Stimulated activated memory B cell treated with anti-CD40 and anti-IgM and Interleukin-4, amounts not matched to agents 10 μg/mL and 1 μg/mL and 100 μg/mL, for 72 hours (primary cell): ENCODE measurements around the gene SLC8A2.
"Not testable (repeated sequence)": the region's sequence is repeated elsewhere in the genome, so short reads cannot be mapped to it uniquely, and the experiment has no call there.

Experiments
- ATAC-seq: fragments of 150-1000 bp; cut with Tn5 transposase; 2 replicates; pipeline ENCODE4 v1.10.0; 2021
- H3K27ac Mint-ChIP-seq: one replicate; pipeline ENCODE4 v1.8.0; 2022; ENCODE audit warnings: mild to moderate bottlenecking, mixed read lengths
- H3K27me3 Mint-ChIP-seq: one replicate; pipeline ENCODE4 v1.8.0; 2022; ENCODE audit warnings: mixed read lengths
- H3K36me3 Mint-ChIP-seq: one replicate; pipeline ENCODE4 v1.8.0; 2022; ENCODE audit warnings: mixed read lengths
- H3K4me1 Mint-ChIP-seq: one replicate; pipeline ENCODE4 v1.8.0; 2022; ENCODE audit warnings: mixed read lengths
- H3K4me3 Mint-ChIP-seq: one replicate; pipeline ENCODE4 v1.8.0; 2022; ENCODE audit warnings: mild to moderate bottlenecking, moderate library complexity, mixed read lengths
- H3K9me3 Mint-ChIP-seq: one replicate; pipeline ENCODE4 v1.8.0; 2022; ENCODE audit warnings: mixed read lengths

Gene SLC8A2

GRCh38 chr19:47495478-47496372, 24.0 kb upstream of the SLC8A2 start:
- no peak for ATAC-seq

DNA sequence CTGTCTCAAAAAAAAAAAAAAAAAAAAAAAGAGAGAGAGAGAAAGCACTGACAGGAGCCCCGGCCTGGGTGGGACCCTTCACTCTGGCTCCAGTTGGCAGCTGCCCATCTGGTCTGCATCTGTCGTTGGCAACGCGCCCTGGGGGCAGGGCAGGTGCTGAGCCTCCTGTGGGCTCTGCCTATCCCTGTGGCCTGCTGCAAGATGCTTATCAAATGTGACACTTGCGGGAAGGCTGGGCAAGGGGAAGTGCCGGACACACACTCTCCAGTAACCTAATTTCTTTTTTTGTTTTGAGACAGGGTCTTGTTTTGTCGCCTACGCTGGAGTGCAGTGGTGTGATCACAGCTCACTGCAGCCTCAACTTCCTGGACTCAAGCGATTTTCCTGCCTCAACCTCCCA, 23.0 kb upstream of the SLC8A2 start:
- Mint-ChIP-seq H3K9me3 (no peaks in the 10 kb centered on the region), H3K27ac (no peak overlapping the region), H3K4me3 (no peak overlapping the region), H3K27me3 (no peaks in the 10 kb centered on the region), H3K36me3 (peaks cover 24% of the 10 kb centered on the region), H3K4me1 (peaks cover 5% of the 10 kb centered on the region)
- ATAC-seq: no peak

More at GRCh38 chr19:47495478-47496372, 24.0 kb upstream of the SLC8A2 start:
- peaks cover 23% of the 10 kb centered on the region for H3K36me3 Mint-ChIP-seq
- H3K4me3 Mint-ChIP-seq: no peak overlapping the region
- no peaks in the 10 kb centered on the region for H3K9me3 Mint-ChIP-seq
- H3K27me3 Mint-ChIP-seq: no peaks in the 10 kb centered on the region
- peaks cover 5% of the 10 kb centered on the region for H3K4me1 Mint-ChIP-seq
- no peak overlapping the region for H3K27ac Mint-ChIP-seq

DNA sequence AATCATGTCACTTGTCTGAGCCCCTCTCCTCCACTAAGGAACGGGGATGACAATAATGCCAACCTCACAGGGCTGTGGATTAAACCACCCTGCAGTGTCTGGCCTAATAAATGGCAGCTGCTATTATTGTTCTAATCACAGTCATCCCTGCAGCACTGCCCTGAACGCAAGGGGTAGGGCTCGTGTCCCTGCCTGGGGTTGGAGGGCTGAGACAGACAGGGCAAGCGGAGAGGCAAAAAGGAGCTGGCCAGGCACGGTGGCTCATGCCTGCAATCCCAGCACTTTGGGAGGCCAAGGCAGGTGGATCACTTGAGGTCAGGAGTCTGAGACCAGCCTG, 22.5 kb upstream of the SLC8A2 start:
- Mint-ChIP-seq H3K9me3 (no peaks in the 10 kb centered on the region), H3K27ac (no peak overlapping the region), H3K4me1 (peaks cover 5% of the 10 kb centered on the region), H3K36me3 (peaks cover 25% of the 10 kb centered on the region), H3K4me3 (no peak overlapping the region), H3K27me3 (no peaks in the 10 kb centered on the region)
- no peak for ATAC-seq

DNA sequence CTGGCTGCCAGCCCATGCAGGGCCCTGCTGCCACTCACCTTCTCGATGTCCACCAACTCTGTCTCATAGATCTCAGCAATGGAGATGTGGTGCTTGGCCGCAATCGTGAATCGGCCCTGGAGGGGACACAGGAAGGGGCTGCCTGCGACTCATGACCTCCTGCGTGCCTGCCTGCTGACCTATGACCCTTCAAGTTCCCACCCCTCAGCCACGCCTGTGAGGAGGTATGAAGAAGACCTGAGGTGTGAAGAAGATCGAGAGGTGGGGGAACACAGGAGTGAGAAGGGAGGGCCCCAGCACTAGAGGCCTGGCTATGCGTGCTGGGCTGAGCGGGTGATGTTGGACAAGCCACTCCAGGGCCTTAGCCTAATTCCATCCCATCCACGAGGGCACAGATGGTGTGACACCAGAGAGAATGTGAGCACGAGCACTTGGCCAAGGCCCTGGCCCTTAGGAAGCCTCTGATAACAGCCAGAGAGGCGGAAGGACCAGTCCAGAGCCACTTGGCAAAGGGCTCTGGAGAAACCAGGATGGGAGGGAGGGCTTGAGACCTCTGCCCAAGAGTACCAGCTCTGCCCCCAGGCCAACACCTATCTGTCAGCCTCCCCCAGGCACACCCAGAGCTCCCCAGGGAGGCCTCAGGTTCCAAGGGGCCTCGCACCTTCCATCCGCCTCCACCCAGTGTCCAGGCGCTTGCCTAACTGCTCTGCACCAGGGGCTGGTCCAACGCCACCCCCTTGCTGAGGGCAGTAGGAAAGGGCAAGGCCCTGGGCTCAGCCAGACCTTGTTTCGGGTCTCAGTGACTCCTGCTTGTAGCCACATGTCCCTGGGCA, 21.9 kb upstream of the SLC8A2 start:
- Mint-ChIP-seq H3K4me1 (no peaks in the 10 kb centered on the region), H3K27me3 (no peaks in the 10 kb centered on the region), H3K36me3 (peaks cover 19% of the 10 kb centered on the region), H3K27ac (no peak overlapping the region), H3K4me3 (no peak overlapping the region), H3K9me3 (no peaks in the 10 kb centered on the region)
- ATAC-seq: no peak

GRCh38 chr19:47492571-47493377, 21.1 kb upstream of the SLC8A2 start:
- no peak overlapping the region for H3K27ac Mint-ChIP-seq
- H3K4me1 Mint-ChIP-seq: peaks cover 3% of the 10 kb centered on the region
- no peaks in the 10 kb centered on the region for H3K27me3 Mint-ChIP-seq
- H3K4me3 Mint-ChIP-seq: no peak overlapping the region
- peak; percentile 2 for ATAC-seq
- peaks cover 23% of the 10 kb centered on the region for H3K36me3 Mint-ChIP-seq
- H3K9me3 Mint-ChIP-seq: no peaks in the 10 kb centered on the region

DNA sequence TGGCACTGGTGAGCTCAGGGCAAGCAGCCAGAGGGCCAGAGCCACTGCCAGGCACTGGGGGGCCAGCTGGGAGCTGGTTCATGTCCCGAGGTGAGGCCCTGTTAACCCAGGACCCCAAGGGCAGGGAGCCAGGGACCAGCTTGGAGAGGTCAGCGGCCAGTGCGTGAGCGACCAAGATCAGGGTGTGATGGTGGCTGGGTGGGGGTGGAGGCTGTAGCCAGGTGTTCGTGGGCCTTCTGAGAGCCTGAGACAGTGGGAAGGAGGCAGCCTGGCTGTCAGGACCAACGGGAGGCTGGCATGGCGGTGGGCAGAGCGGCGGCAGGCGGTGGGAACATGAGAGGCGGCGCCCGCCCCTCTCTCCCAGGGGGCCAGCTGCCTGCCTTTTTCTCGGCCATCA, 20.4 kb upstream of the SLC8A2 start:
- Mint-ChIP-seq H3K4me3 (no peak overlapping the region), H3K36me3 (peaks cover 24% of the 10 kb centered on the region), H3K27ac (no peak overlapping the region)

GRCh38 chr19:47491358-47492136, 19.9 kb upstream of the SLC8A2 start:
- Mint-ChIP-seq H3K27ac (no peak overlapping the region), H3K4me3 (no peak overlapping the region), H3K9me3 (no peaks in the 10 kb centered on the region), H3K36me3 (peaks cover 24% of the 10 kb centered on the region), H3K4me1 (peaks cover 16% of the 10 kb centered on the region), H3K27me3 (no peaks in the 10 kb centered on the region)
- ATAC-seq: no peak

More for the DNA sequence above, 20.4 kb upstream of the SLC8A2 start:
- no peak for ATAC-seq
- Mint-ChIP-seq H3K9me3 (no peaks in the 10 kb centered on the region), H3K4me1 (peaks cover 10% of the 10 kb centered on the region), H3K27me3 (no peaks in the 10 kb centered on the region)

DNA sequence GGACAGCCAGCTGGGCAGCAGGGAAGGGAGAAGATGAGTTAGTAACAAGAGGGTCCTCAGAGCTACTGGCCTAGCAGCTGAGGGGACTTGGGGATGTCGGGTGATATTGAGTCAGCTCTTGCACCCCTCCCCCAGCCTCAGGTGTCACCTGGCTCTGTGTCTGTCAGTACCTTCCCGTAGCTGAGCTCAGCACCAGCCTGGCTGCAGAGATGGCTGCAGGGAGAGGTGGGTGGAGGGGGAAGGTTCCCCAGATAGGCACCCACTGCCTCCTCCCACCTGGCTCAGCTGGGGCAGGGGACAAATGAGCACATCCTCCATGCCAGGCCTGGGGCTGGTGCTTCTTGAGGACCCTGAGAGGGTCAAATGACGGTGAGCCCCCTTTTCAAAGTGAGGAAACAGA, 19.2 kb upstream of the SLC8A2 start:
- Mint-ChIP-seq H3K27ac (no peak overlapping the region), H3K36me3 (peaks cover 24% of the 10 kb centered on the region), H3K4me3 (no peak overlapping the region), H3K9me3 (no peaks in the 10 kb centered on the region), H3K4me1 (peaks cover 23% of the 10 kb centered on the region), H3K27me3 (no peaks in the 10 kb centered on the region)
- no peak for ATAC-seq

GRCh38 chr19:47490031-47490430, 18.3 kb upstream of the SLC8A2 start:
- H3K9me3 Mint-ChIP-seq: no peaks in the 10 kb centered on the region
- no peaks in the 10 kb centered on the region for H3K27me3 Mint-ChIP-seq
- H3K27ac Mint-ChIP-seq: peak overlapping the region; percentile 4
- H3K4me1 Mint-ChIP-seq: peaks cover 31% of the 10 kb centered on the region
- no peak overlapping the region for H3K4me3 Mint-ChIP-seq
- peaks cover 24% of the 10 kb centered on the region for H3K36me3 Mint-ChIP-seq
- ATAC-seq: no peak

- Mint-ChIP-seq H3K4me1 (peaks cover 38% of the 10 kb centered on the region), H3K27ac (peak overlapping the region; percentile 4), H3K27me3 (no peaks in the 10 kb centered on the region), H3K36me3 (peaks cover 24% of the 10 kb centered on the region), H3K4me3 (no peak overlapping the region), H3K9me3 (no peaks in the 10 kb centered on the region)
- no peak for ATAC-seq
These were observed 17.6 kb upstream of the SLC8A2 start for GRCh38 chr19:47489072-47489914.

DNA sequence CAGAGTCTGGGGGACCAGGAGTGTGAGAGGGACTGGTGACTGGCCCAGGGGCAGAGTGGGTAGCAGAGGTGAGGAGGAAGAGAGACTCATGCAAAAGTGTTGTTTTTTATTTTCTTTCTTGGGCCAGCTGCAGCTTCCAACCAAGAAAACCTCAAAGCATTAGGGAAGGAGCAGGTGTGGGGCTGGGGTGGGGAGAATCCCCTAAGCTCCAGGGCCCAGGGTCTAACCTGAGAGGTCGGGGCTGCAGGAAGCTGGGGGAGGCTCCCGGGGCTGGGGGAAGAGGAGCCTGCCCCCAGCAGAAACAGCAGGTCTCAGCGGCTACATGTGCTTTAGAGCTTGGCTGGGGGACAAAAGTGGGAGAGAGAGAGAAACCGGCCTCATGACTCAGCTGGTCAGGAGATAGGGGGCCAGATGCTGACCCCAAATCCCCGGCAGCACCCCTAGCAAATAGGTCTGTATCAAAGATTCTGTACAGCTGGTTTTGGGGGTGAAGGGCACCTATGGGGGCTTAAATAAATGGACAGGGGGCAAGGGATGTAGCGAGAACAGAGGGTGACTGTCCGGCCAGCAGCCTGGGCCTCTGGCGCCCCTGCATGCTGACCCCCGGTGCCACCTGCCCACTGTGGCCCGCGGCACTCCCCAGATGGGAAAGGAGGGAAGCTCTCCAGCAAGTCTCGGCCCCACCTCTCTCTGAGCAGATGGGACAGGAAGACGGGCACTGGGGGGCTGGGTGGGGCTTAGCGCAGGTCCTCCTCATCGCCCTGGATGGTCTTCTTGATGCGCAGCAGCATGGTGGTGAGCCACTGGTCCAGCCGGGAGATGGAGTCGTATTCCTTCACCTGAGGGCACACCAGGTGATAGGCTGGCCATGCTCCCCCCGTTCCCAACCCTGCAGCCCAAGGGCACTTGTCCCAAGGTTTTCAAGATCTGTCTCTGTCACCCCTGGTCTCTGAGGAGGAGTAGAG, 16.1 kb upstream of the SLC8A2 start:
- H3K4me3 Mint-ChIP-seq: no peak overlapping the region
- peak overlapping the region; percentile 53 for H3K27ac Mint-ChIP-seq
- no peak for ATAC-seq
- H3K9me3 Mint-ChIP-seq: no peaks in the 10 kb centered on the region
- H3K4me1 Mint-ChIP-seq: peaks cover 46% of the 10 kb centered on the region
- peaks cover 16% of the 10 kb centered on the region for H3K36me3 Mint-ChIP-seq
- H3K27me3 Mint-ChIP-seq: no peaks in the 10 kb centered on the region

- Mint-ChIP-seq H3K27me3 (no peaks in the 10 kb centered on the region), H3K4me1 (peaks cover 46% of the 10 kb centered on the region), H3K9me3 (no peaks in the 10 kb centered on the region), H3K4me3 (peak overlapping the region; percentile 5), H3K27ac (peak overlapping the region; percentile 53), H3K36me3 (peaks cover 15% of the 10 kb centered on the region)
- ATAC-seq: no peak
These were observed 15.2 kb upstream of the SLC8A2 start for GRCh38 chr19:47486900-47487299.

DNA sequence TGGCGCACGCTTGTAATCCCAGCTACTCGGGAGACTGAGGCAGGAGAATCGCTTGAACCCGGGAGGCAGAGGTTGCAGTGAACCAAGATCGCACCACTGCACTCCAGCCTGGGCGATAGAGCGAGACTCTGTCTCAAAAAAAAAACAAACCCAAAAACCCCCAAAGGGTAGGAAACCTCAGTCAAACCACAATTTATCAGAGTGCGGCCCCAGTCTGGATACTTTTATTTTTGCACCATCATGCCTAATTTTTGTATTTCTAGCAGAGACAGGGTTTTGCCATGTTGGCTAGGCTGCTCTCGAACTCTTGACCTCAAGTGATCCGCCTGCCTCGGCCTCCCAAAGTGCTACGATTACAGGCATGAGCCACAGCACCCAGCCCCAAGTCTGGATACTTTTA, 14.5 kb upstream of the SLC8A2 start:
- H3K4me3 Mint-ChIP-seq, ATAC-seq, H3K27me3 Mint-ChIP-seq, H3K9me3 Mint-ChIP-seq: not testable (repeated sequence)
- peaks cover 15% of the 10 kb centered on the region for H3K36me3 Mint-ChIP-seq
- H3K4me1 Mint-ChIP-seq: peaks cover 46% of the 10 kb centered on the region
- H3K27ac Mint-ChIP-seq: peak overlapping the region; percentile 53
